WERI-Rb-1 (cell line): Measurements from ENCODE around the gene TMOD1.

Experiments
- DNase-seq: peaks from one replicate; pipeline ENCODE4 v3.0.0-alpha.2; 2020
- H3K27ac ChIP-seq: fragments of 250-450 bp; sonication (Bioruptor Pico); 2 replicates; pipeline ENCODE4 v1.5.1; 2020; ENCODE audit warnings: mild to moderate bottlenecking, moderate library complexity
- H3K27me3 ChIP-seq: fragments of 250-450 bp; sonication (Bioruptor Pico); 2 replicates; pipeline ENCODE4 v1.5.1; 2021; ENCODE audit warnings: mild to moderate bottlenecking, low read depth, moderate library complexity; ENCODE audit not compliant: insufficient read depth, severe bottlenecking
- H3K36me3 ChIP-seq: fragments of 250-450 bp; sonication (Bioruptor Pico); 2 replicates; pipeline ENCODE4 v1.5.1; 2020; ENCODE audit warnings: mild to moderate bottlenecking, moderate library complexity
- H3K4me3 ChIP-seq: 2 replicates; pipeline ENCODE4 v1.5.1; 2011; ENCODE audit warnings: low read depth, mild to moderate bottlenecking, control low read depth, low read length
- H3K9me3 ChIP-seq: fragments of 250-450 bp; sonication (Bioruptor Pico); 2 replicates; pipeline ENCODE4 v1.5.1; 2021; ENCODE audit warnings: mild to moderate bottlenecking, moderate library complexity; ENCODE audit not compliant: severe bottlenecking
- TF ChIP-seq, protein P1 (sequence below): IDR thresholded peaks from 2 replicates; pipeline ENCODE4 v1.5.1; 2011; ENCODE audit warnings: low read depth, mild to moderate bottlenecking, control low read depth, inconsistent platforms, low read length

Gene TMOD1

DNA sequence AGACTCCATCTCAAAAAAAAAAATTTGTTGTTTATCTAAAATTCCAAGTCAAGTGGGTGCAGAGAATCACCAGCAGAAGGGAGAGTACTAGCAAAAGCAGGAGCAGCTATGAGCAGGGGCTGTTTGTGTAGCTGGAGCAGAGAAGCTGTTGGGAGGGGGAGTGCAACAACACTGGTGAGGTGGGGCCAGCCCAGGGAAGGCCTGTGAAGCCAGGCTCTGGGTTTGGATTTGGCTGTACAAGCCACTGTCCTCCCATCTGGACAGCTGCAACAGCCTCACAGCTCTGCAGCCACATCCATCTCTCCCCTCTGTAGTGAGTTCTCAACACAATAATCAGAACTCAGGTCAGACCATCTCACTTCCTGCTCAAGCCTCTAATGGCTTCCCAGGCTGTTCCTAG is 59.4 kb downstream of the TMOD1 start:
- Histone ChIP-seq H3K27me3 (no peaks in the 10 kb centered on the region), H3K27ac (no peak overlapping the region), H3K4me3 (no peak overlapping the region), H3K36me3 (no peaks in the 10 kb centered on the region), H3K9me3 (no peaks in the 10 kb centered on the region)
- DNase-seq: no peak
- TF ChIP-seq, protein P1, sequence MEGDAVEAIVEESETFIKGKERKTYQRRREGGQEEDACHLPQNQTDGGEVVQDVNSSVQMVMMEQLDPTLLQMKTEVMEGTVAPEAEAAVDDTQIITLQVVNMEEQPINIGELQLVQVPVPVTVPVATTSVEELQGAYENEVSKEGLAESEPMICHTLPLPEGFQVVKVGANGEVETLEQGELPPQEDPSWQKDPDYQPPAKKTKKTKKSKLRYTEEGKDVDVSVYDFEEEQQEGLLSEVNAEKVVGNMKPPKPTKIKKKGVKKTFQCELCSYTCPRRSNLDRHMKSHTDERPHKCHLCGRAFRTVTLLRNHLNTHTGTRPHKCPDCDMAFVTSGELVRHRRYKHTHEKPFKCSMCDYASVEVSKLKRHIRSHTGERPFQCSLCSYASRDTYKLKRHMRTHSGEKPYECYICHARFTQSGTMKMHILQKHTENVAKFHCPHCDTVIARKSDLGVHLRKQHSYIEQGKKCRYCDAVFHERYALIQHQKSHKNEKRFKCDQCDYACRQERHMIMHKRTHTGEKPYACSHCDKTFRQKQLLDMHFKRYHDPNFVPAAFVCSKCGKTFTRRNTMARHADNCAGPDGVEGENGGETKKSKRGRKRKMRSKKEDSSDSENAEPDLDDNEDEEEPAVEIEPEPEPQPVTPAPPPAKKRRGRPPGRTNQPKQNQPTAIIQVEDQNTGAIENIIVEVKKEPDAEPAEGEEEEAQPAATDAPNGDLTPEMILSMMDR: no peak

DNA sequence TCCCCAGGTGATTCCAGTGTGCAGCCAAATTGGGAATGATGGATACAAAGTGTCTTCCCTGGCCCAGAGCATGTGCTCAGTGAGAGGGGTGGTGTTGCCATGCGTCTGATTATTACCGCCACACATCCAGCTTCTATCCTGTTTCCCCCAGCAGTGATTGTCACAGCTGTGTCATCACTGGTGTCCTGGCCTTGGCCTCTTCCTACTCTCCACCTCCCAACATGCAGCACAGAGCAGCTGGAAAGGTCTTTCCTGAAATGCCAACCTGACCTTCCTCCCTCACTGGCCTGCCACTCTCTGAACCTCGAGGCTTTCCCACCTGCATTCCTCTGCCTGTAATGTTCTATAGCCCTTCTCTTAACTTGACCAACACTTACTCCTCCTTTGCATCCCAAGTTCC is 60.0 kb downstream of the TMOD1 start:
- Histone ChIP-seq H3K9me3 (no peaks in the 10 kb centered on the region), H3K4me3 (no peak overlapping the region), H3K36me3 (no peaks in the 10 kb centered on the region), H3K27me3 (no peaks in the 10 kb centered on the region), H3K27ac (no peak overlapping the region)
- DNase-seq: no peak
- TF ChIP-seq, protein P1: no peak

DNA sequence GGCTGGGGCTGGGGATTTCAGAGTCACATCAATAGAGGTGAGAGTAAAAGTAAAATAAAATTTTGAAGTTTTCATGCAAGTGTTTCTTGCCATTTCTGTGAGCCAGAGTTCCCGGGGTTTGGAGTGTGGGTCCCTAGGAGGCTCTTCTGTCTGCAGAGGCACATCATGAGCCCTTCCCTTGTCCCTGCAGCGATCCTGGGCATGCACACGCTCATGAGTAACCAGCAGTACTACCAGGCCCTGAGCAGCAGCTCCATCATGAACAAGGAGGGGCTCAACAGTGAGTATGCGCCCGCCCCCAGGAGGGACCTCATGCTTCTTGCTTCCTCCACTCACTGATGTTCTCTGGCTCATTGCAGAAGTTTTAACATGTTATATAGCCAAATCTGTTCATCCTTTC is 61.1 kb downstream of the TMOD1 start:
- Histone ChIP-seq H3K36me3 (no peaks in the 10 kb centered on the region), H3K27me3 (no peaks in the 10 kb centered on the region), H3K9me3 (no peaks in the 10 kb centered on the region), H3K27ac (no peak overlapping the region), H3K4me3 (no peak overlapping the region)
- TF ChIP-seq, protein P1: no peak
- no peak for DNase-seq

DNA sequence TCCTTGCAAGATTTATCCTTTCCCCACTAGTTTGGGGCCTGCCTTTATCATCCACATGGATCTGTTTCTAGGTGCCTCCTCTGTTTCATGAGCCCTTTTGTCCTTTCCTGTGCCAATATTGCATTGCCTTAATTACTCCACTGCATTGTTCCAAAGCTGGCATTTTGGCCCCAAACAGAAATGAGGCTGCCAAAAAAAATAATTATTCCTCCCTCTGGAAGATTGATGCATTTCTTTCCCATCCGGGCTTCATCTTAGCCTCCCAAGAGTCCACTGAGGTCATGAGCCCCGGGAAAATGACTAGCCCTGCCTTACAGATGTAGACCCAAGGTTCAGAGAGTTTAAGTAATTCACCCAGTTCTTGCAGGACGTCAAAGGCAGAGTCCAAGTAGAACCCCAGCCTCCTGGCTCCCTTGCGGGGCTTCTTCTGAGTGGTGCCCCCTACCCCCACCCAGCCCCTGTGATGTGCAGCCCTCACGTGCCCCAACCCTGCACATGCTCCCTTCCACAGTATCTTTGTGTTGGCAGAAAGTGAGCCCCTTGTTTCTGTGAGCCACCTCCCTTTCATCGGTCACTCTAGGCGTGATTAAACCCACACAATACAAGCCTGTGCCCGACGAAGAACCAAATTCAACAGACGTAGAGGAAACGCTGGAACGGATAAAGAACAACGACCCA is 62.1 kb downstream of the TMOD1 start:
- Histone ChIP-seq H3K36me3 (no peaks in the 10 kb centered on the region), H3K9me3 (no peaks in the 10 kb centered on the region), H3K27ac (no peak overlapping the region), H3K27me3 (no peaks in the 10 kb centered on the region), H3K4me3 (no peak overlapping the region)
- TF ChIP-seq, protein P1: no peak
- DNase-seq: no peak

DNA sequence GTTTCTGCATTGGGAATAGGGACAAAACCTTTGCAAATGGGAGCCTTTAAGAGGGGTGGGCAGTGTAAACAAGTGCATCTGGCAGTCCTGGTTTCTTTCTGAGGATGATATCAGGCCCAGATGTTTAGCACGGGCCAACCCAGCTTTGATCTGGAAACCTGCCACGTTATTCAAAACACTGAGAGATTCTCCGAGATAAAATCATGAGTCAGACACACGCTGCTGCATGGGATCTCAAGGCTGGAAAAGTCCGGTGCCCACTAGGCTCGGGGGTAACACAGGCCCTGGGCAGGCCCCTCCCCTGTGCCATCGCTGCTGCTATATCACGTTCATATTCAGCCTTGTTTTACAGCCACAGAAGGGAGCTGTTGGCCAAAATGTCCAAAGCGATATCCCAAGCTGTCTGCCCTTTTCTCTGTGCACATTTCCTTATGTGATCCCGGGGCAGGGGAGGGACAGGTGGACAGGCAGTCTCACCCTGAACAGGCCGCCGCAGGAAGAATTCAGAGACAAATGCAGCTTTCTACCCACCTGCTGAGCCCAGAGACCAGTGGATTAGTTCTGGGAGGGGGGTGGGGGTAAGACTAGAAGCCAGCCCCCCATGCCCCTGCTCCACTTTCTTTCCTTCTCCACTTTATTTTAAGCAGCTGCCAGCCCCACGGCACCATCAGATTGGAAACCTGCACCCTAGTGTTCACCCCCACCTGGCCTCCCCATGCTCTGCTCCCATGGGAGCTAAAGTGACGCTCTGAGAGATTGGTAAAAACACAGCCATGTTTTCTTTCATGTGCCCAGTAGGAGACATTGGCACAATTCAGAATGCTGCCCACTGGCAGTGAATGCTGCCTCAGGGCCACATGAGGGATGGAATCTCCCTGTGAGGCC is 63.1 kb downstream of the TMOD1 start:
- H3K27ac ChIP-seq: no peak overlapping the region
- H3K4me3 ChIP-seq: no peak overlapping the region
- DNase-seq: no peak
- no peaks in the 10 kb centered on the region for H3K27me3 ChIP-seq
- TF ChIP-seq, protein P1: no peak
- H3K9me3 ChIP-seq: no peaks in the 10 kb centered on the region
- H3K36me3 ChIP-seq: no peaks in the 10 kb centered on the region
